Hepatocyte (in vitro differentiated cells): Measurements from ENCODE around the gene MTMR3.

Experiments
- CTCF ChIP-seq: fragments of 200-600 bp; sonication (generic); IDR thresholded peaks from 2 replicates; pipeline ENCODE4 v1.5.1; 2016; ENCODE audit warnings: antibody characterized with exemption, mild to moderate bottlenecking; ENCODE audit not compliant: poor library complexity
- EZH2 ChIP-seq: fragments of 200-600 bp; sonication (generic); IDR thresholded peaks from 2 replicates; pipeline ENCODE4 v1.6.1; 2016; ENCODE audit warnings: antibody characterized with exemption, mild to moderate bottlenecking, borderline replicate concordance
- EZH2phosphoT487 ChIP-seq: fragments of 200-600 bp; sonication (generic); IDR thresholded peaks from one replicate; pipeline ENCODE4 v1.6.1; 2018; ENCODE audit warnings: antibody characterized with exemption, mild to moderate bottlenecking, low read depth, moderate library complexity; ENCODE audit not compliant: unreplicated experiment, severe bottlenecking

GRCh38 chr22:29834046-29834445 lies 48.9 kb upstream of the MTMR3 start:
- no peak for TF ChIP-seq EZH2
- no peak for TF ChIP-seq CTCF
- no peak for TF ChIP-seq EZH2phosphoT487
